ENCODE measurements around the gene GPR157.

GPR157 gene

DNA sequence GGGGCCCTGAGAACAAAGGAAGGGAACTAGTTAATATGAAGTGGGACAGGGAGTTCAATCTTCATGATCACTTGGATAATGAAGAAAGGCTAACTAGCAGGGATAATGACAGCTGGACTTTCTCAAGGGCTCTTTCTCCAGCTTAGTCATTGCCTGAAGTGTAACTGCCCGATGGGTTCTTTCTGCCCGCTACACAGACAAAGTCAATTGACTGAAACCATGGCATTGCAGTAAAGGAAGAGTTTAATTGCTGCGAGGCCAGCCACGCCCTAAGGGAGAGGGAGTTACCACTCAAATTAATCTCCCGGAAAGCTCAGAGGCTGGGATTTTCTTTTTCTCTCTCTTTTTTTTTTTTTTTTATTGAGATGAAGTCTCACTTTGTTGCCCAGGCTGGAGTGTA lies 42.9 kb downstream of the GPR157 start:
- DNase-seq, result no peak

DNA sequence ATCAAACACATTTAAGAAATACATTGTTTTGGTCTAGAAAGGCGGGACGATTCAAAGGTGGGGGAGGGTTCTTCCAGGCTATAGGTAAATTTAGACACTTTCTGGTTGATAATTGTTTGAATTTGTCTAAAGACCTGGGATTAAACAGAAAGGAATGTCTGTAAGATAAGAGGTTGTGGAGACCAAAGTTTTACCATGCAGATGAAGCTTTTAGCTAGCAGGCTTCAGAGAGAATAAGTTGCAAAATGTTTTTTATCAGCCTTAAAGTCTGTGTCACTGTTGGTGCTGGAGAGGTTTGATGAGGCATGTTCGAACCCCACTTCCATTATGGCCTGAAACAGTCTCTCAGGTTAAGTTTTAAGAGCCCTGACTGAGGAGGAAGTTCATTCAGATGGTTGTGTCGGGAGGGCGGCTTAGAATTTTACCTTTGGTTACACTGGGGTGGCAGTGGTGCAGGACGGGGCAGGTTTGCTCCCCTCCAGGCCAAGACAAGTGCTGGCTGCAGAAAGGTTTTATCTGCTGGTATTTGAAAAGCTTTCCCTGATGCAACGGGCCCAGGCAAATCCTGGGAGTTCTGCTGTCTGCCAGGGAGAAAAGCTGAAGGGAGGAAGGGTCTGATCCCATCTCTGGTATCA lies 43.5 kb downstream of the GPR157 start:
- DNase-seq, result no peak

DNA sequence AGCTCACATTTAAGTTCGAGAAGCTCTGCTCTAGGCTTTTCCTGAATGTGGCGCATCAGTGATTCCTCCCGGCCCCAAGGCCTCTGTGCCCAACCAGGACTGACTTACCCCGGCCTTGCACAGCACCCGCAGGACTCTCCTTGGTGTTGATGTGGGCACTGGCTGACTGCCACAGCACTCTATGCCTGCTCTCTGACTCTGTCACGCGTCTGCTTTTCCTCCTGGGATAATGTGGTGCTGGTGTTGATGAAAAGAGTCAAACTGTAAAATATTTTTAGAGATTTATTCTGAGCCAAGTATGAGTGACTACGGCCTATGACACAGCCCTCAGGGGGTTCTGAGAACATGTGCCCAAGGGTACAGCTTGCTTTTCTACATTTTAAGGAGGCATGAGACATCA lies 44.0 kb downstream of the GPR157 start:
- no peak for DNase-seq

DNA sequence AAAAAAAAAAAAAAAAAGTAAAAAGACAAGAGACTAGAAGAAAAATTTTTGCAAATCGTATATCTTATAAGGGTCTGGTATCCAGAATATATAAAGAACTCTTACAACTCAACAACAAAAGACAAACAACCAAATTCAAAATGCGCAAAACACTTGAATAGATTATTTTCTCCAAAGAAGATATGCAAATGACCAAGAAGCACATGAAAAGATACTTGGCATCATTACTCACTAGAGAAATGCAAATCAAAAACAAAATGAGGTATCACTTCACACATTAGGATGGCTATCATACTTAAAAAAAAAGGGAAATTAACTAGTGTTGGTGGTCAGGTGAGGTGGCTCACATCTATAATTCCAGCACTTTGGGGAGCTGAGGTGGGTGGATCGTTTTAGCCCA lies 47.4 kb downstream of the GPR157 start:
- DNase-seq, result no peak

DNA sequence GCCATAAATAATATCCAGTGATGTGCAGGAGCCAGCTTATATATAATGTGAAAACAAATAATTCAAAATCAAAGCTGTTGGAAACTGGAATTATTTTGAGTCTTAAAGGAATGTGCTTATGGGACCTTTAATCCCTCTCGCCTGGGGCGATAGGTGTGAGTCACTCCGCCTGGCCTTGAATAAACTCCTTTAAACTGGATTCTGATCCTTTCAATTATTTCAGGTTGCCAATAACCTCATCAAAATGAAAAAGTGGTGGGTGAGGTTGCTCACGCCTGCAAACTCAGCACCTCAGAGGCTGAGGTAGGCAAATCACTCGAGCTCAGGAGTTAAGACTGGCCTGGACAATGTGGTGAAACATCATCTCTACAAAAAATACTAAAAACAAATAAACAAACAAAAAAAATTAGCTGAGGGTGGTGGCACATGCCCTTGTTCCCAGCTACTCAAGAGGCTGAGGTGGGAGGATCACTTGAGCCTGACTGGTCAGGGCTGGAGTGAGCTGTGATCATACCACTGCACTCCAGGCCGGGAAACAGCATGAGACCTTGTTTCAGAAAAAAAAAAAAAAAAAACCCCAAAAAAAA lies 48.1 kb downstream of the GPR157 start:
- peak; percentile 50 to 87 for DNase-seq

DNA sequence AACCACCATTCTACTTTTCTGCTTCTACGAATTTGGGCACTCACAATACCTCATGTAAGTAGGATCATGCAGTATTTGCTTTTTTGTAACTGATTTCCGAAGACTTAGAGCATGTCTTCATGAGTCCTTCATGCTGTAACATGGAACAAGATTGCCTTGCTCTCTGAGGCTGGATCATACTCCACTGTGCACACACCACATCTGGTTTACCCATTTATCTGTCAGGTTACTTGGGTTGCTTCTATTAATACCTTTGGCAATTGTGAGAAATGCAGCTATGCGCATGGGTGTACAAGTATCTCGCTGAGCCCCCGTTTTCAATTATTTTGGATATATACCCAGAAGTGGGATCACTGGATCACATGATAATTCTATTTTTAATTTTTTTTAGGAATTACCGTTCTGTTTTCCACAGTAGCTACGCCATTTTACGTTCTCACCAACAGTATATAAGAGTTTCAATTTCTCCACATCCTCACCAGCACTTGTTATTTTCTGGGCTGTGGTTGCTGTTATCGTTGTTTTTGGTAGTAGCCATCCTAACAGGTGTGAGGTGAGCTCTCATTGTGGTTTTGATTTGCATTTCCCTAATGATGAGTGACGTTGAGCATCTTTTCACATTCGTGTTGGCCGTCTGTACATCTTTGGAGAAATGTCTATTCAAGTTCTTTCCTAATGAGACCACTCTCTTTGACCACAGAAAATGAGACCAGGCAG lies 48.8 kb downstream of the GPR157 start:
- DNase-seq, result no peak

DNA sequence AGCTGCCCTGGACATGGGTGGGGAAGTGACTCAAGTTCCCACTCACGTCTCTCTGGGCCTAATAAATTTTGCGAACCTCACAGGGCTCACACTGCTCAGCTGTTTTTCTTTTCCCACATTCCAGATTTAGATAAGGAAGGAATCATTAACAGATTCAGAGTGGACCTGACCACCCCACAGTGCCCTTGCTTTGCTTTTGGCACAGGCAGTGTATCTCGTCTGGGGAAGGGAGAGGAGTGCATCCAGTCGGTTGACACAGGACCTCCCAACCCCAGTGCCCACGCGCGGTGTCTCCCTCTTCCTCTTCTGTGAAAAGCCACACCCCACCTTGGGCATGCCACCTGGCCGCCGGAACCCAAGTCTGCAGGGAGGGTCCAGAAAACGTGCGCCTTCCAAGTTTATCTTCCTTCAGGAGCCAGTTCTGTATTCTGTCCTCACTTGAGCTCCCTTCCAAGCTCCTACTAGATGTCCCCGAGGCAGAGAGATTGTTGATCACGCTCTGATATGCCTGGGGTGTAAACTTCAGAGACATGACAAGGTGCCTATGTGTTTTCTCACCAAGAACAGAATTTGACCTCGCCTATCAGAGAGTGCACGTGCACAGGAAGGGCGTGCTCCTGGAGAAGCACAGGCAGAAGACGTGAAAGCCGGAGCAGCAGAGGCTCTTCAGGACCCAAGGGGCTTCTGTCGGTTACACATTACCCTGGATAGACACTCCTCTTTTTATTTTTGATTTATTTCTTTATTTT lies 50.0 kb downstream of the GPR157 start:
- DNase-seq, result peak; percentile 24 to 48

DNA sequence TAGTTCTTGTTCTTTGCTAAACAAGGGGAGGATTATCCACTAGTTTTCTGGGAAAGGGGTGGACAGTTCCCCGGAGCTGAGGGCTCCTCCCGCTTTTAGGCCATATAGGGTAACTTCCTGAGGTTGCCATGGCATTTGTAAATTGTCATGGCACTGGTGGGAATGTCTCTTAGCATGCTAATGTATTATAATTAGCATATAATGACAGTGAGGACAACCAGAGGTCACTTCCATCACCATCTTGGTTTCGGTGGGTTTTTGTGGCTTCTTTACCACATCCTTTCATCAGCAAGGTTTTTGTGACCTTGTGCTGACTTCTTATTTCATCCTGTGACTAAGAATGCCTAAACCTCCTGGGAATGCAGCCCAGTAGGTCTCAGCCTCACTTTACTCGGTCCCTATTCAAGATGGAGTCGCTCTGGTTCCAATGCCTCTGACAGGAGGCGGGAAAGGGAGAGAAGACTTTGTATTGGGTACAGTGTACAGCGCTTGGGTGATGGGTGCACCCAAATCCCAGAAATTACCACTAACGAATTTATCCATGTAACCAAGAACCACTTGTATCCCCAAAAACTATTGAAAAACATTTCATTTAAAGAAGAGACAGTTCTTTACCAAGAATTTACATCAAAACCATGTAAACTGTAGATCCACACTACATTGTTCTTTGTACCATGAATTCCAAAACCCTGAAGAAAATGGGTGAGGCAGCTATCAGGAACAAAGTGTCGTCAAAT lies 50.7 kb downstream of the GPR157 start:
- DNase-seq, result peak in 1 of 2 donors; percentile 11

DNA sequence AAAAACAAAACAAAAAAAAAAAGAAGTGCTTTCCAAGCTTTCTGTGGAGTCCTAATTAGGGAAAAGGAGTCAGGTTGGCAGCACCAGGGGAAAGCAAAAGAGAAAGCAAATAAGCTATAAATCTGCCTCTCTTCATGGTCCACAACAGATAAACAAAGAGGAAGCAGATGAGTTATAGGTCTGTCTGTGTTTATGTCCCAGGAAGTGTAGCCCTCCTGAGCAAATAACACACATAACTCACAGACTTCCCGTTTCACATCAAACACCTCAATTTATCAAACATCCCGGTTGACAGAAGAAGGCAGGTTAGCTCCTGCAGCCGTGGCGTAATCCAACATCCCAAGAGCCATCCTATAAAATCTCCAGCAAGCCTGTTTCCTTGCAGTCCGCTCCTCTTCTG lies 53.9 kb downstream of the GPR157 start:
- DNase-seq, result peak in 1 of 2 donors; percentile 16

DNA sequence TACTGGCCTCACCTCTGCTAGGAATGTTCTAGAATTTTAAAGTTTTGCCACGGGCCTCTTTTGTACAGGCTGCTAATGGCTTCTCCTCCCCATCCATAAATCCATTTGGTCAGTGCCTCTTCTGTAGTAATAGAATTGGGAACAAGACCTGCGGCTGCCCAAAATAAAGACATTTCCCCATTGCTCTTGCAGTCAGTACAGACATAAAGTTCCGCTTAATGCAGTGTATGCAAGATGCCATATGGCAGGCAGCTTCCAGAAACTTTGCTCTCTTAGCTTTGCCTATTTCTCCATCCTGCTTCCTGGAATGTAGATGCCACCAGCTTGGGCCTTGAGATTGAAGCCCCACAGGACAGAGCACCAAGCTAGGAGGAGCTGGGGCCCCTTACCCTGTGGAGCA lies 55.8 kb downstream of the GPR157 start:
- DNase-seq, result peak; percentile 65 to 72

DNA sequence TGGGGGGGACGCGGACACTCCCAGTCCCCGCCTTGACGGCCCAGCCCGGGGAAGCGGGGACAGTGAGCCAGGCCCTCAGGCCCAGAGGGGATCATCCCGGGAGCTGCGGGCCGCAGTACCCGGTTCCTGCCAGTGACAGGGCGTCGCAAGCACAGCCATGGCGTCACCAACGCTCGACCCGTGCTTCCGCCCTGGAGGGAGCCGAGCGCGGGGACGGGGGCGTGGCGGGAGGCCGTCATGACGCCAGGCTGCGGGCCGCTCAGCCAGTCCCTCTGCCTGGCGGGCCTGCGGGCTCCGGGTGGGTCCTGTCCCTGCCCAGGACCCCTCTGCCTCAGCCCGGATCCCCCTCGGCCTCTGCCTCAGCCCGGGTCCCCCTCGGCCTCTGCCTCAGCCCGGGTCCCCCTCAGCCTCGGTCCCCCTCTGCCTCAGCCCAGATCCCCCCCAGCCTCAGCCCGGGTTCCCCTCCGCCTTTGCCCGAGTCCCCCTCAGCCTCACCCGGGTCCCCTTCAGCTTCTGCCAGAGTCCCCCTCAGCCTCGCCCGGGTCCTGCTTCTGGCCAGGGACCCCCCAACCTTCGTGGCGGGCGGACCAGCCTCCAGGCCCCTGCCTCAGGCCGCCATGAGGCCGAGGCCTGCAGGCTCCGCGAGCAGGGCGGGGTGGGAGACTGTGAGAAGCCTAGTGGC lies 57.2 kb downstream of the GPR157 start:
- DNase-seq, result no peak

DNA sequence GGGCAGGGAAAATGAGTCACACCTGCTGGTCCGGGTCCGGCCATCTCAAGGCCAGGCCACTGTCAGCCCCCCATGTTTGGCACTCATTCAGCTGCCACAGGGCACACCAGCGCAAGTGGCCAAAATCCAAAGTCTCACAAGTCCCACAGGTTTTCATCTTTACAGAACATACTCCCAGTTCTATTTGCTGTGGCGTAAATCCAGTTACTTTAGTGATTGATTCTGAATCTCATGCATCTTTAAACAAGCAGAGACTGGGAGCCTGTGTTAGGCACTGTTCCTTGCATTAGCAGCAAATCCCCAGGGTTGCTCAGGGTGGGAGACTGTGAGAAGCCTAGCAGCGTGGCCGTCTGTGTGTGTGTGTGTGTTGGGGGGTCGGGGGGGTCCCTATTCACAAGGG lies 58.4 kb downstream of the GPR157 start:
- no peak for DNase-seq

DNA sequence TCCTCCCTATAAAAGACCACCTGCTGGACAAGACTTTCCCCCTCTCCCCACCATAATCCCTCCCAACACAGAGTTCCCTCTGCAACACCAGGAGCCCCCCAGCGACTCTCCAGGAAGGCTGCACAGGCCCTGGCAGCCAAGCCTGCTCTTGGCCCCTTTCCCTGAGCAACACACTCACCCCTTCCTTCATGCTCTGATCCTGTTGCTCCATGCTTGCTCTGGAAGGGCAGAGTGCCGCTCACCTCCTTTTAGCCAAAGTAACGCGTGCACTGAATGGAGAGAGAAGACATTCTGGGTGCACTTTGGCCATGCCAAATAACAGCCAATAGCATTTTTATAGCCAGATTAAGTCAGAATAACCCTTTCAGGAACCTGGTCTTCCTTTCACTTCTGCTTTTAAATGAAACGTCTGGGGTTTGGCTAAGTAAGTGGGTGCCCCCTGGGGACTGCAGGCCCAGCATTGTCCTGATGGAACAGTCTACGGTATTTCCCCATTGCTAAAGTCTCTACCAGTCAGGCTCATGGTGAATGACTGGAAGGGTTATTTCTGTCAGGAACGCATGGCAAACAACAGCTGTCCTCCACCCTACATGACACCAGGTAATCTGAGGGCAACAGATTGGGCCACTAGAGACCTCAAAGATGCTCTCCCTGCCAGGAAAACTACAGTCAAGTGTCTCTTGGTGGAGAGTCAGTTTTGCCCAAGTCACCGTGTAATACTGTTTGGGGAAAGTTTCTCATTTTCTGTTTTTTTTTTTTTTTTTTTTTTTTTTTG lies 59.4 kb downstream of the GPR157 start, which contains the start of gene SLC2A5:
SLC2A5 (minus strand) TSS at position 310 of the 775 bp plus-strand sequence; CDS start at position 211, 99 bp downstream.
- DNase-seq, result peak; percentile 90 to 93

DNA sequence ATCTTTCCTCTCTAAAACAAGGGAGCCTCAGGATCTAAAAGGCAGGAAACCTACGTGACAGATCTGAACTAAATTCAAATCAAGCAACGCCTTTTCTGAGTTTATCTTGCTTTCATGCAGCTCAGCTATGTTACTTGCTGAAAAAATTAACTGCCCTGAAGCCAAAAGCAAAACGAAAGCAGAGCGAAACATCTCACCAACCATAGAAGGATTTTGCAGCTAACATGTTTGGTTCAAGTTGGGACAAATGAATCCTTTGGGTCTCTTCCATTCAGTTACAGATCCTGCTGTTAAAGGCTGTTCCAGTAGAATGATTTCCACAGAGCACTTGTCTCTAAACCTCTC lies 59.9 kb downstream of the GPR157 start:
- DNase-seq, result no peak

DNA sequence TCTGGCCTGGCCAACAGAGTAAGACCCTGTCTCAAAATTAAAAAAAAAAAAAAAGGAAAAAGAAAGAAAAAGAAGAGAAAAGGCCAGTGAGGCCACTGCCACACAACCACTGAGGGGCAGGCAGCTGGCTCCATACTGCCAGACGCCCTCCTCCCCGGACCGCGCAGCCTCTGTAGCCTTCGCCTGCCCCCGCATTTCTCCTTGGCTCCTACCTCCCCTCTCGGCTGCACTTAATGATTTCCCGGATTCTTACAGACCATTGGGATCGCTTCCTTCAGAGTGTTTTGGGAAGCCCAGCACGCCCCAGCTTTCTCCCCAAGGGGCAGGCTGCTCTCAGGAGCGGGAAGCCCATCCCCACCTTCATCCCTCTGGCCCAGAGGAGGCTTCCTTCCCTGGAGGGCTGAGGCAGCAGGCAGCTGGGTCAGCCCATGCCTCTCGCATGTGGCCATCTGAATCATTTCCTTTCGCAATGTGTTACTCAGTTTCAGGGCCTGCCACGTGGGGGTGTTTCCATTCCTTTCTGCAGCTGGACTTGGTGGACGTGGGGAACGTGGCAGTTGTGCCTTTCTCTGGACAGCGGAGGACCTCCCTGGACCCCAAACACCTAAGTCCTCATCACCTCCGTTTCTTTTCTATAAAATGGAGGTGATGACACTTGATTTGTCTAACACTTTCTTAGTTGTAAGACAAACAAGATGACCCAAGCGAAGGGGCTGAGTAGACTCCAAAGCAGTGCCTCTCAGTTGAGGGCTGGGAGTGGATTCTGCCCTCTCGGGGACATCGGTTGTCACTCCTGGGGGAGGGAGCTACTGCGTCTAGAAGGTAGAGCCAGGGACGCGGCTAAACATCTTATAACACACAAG lies 61.7 kb downstream of the GPR157 start:
- peak; percentile 88 to 90 for DNase-seq

DNA sequence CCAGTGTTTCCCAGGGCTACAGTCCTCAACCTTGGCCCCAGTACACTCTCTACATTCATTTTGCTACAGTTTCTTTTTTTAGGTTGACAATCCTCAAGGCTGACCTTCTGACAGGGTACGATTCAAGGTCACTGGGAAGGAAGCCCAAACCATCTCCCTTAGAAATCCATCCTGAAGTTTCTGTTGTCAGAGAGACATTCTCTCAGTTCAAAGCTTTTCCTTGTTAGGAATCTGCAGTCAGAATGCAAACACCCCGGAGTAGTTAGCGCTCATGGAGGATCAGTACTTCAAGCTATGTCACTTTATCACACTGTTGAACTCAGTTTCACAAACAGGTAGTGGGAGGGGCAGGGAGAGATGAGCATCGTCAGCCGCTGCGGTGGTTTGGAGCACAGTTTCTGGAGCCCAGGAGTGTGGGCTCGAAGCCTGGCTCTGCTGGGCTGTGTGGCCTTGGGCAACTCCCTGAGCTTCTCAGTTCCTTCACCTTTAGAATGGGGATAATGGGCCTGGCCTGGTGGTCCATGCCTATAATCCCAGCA lies 63.6 kb downstream of the GPR157 start:
- DNase-seq, result no peak

DNA sequence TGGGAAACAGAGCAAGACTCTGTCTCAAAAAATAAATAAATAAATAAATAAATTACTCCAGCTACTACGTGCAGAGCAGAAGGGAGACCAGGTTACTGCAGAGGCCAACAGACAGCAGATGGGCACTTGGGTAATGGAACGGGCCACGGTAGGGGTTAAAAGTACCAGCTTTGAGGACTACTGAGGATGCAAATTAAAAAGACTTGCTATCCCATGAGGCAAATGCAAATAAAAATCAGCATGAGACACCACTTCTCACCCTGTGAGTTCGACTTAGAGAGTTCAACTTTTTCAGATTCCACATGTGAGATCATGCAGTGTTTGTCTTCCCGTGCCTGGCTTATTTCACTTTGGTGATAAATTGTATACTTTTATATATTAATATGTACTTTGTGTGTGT lies 66.1 kb downstream of the GPR157 start:
- DNase-seq, result no peak

DNA sequence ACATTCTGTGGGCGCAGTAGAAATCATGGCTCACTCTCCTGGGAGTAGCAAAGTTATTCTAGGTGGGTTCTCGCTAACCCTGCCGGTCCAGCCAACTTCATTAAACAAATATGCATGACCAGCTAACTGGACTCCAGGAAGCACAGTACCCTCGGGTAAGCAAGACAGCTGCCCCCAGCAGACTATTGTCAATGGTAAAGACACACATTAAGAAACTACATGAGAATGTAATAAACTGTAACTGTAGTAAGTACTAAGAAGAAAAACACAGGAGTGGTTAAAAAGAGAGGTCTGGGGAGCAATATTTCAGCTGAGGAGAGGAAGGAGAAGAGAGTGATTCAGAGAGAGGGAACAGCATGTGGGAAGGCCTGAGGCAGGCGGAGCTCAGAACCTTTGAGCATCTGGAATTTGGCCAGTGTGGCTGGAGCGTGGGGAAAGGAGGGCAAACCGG lies 66.9 kb downstream of the GPR157 start:
- DNase-seq, result no peak

DNA sequence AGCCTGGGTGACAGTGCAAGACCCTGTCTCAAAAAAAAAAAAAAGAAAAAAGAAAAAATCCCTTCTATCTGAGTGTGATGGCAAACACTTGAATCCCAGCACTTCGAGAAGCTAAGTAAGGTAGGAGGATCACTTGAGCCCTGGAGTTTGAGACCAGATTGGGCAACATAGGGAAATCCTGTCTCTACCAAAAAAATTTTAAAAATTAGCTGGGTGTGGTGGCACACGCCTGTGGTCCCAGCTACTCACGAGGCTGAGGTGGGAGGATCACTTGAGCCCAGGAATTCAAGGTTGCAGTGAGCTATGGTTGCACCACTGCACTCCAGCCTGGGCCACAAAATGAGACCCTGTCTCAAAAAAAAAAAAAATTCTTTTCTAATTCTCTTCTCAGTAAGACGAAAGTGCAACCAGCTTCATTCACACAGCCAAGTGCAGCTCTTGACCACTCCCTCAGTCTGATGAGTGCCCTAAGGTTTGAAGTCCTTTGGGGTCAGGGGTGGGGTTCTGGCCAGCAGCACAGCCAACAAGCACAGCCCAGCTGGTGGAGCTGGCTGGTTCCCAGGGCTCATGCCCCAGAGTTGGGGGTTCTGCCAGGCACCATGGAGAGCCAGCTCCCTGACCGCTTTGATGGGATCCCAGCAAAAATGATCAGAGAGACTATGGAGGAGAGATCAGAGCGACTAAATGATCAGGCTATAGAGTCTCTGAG lies 67.5 kb downstream of the GPR157 start:
- peak; percentile 13 to 25 for DNase-seq

Measured in inflammatory macrophage (primary cell).